Skin of body (tissue), 3 donors: ENCODE measurements around the gene PDSS1. TPM values are rescaled to one million over a fixed set of nuclear protein-coding genes. Genes with fewer than 3 reads are reported as not detected.

Experiments
- DNase-seq: peaks from one replicate; lab custom pipeline; 2025; lab: John Stamatoyannopoulos, UW
- small RNA-seq: library from RNA; depleted of rRNA; stranded (forward); fragments of <200 nt; gene quantifications from one replicate; pipeline ENCODE3, GENCODE V24; 2014; ENCODE audit warnings: low replicate concordance
- total RNA-seq: library from RNA; depleted of rRNA; stranded (reverse); fragments of >200 nt; gene quantifications from one replicate; pipeline ENCODE4 v1.2.3, GENCODE V29; 2014

Gene PDSS1
- total RNA-seq, 1 donor from 2014 or later = 7.4 TPM

GRCh38 chr10:26792758-26793495, 95.4 kb downstream of the PDSS1 start:
- no peak for DNase-seq

Small RNA genes lying within 50 kb of the gene (small RNA-seq; reads per million reads assigned to genes)
- gene RF00191 = not detected
- not detected for gene RNU6-946P

Other genes with a start within 250 kb of the PDSS1 start
- gene ABI1, start 163.3 kb downstream of the PDSS1 start, total RNA-seq = 65.8 TPM